Keratinocyte (primary cell): ENCODE data around the gene ACBD4. TPM values are rescaled to one million over a fixed set of nuclear protein-coding genes. Genes with fewer than 3 reads are reported as not detected.
A peak's percentile ranks its signal among the peaks of the same experiment; 100 is the strongest.

ENCODE experiments used
- DNase-seq: peaks from one replicate; pipeline ENCODE4 v3.0.0-alpha.2; 2011; ENCODE audit warnings: low read depth, missing footprints, low spot score
- FAIRE-seq: peaks from 2 replicates; lab custom pipeline; 2011; peaks lifted over from hg19 to GRCh38; lab: Jason Lieb, UNC
- H2AFZ ChIP-seq: 2 replicates; pipeline ENCODE4 v1.6.0; 2012; ENCODE audit warnings: low read length, control low read depth, inconsistent platforms; ENCODE audit not compliant: control insufficient read depth
- H3K27ac ChIP-seq: 2 replicates; pipeline ENCODE4 v1.5.1; 2011; ENCODE audit warnings: low read length; ENCODE audit not compliant: control insufficient read depth, insufficient read depth
- H3K27me3 ChIP-seq: 3 replicates; pipeline ENCODE4 v1.6.0; 2011; ENCODE audit warnings: low read length; ENCODE audit not compliant: control insufficient read depth, insufficient read depth; ENCODE audit errors: extremely low read depth
- H3K36me3 ChIP-seq, 2 experiments: 2 replicates in 1 of 2; 3 replicates in 1 of 2; pipeline ENCODE4 v1.5.1; 2011; ENCODE audit warnings: low read length in 2 of 2, mild to moderate bottlenecking in 1 of 2; ENCODE audit not compliant: control insufficient read depth in 2 of 2, insufficient read depth in 2 of 2; ENCODE audit errors: extremely low read depth in 1 of 2
- H3K4me1 ChIP-seq: 3 replicates; pipeline ENCODE4 v1.5.1; 2011; ENCODE audit warnings: low read length; ENCODE audit not compliant: control insufficient read depth, insufficient read depth; ENCODE audit errors: extremely low read depth
- H3K4me2 ChIP-seq: 3 replicates; pipeline ENCODE4 v1.6.0; 2011; ENCODE audit warnings: low read depth, low read length; ENCODE audit not compliant: control insufficient read depth, insufficient read depth; ENCODE audit errors: extremely low read depth
- H3K4me3 ChIP-seq, 3 experiments: fragments of 200-600 bp in 1 of 3; sonication (generic) in 1 of 3; 2 replicates in 2 of 3; 3 replicates in 1 of 3; pipeline ENCODE4 v1.5.1; 2011 to 2016; ENCODE audit warnings: low read length in 3 of 3, mild to moderate bottlenecking in 3 of 3, control low read depth in 2 of 3, inconsistent platforms in 1 of 3, low read depth in 1 of 3, mixed read lengths in 1 of 3, mixed run types in 1 of 3, moderate library complexity in 1 of 3; ENCODE audit not compliant: control insufficient read depth in 2 of 3, insufficient read depth in 2 of 3; ENCODE audit errors: extremely low read depth in 1 of 3
- H3K79me2 ChIP-seq: 2 replicates; pipeline ENCODE4 v1.6.0; 2012; ENCODE audit warnings: low read length; ENCODE audit not compliant: control insufficient read depth, insufficient read depth
- H3K9ac ChIP-seq: 3 replicates; pipeline ENCODE4 v1.6.0; 2011; ENCODE audit warnings: low read length; ENCODE audit not compliant: control insufficient read depth, insufficient read depth; ENCODE audit errors: extremely low read depth
- H3K9me1 ChIP-seq: 3 replicates; pipeline ENCODE4 v1.6.0; 2011; ENCODE audit warnings: low read length; ENCODE audit not compliant: control insufficient read depth, insufficient read depth; ENCODE audit errors: extremely low read depth
- H3K9me3 ChIP-seq: 2 replicates; pipeline ENCODE4 v1.5.1; 2012; ENCODE audit warnings: low read depth, low read length; ENCODE audit not compliant: control insufficient read depth
- H4K20me1 ChIP-seq: 3 replicates; pipeline ENCODE4 v1.6.0; 2011; ENCODE audit warnings: low read length; ENCODE audit not compliant: control insufficient read depth, insufficient read depth; ENCODE audit errors: extremely low read depth
- CTCF ChIP-seq, 3 experiments: IDR thresholded peaks in 1 of 3; conservative IDR thresholded peaks in 1 of 3; optimal IDR thresholded peaks in 1 of 3; 2 replicates in 2 of 3; 3 replicates in 1 of 3; pipeline versions ENCODE3 to v1.5.1; 2011; ENCODE audit warnings: low read length in 3 of 3, mild to moderate bottlenecking in 3 of 3, moderate library complexity in 2 of 3, control low read depth in 1 of 3, inconsistent platforms in 1 of 3; ENCODE audit not compliant: insufficient read depth in 2 of 3; ENCODE audit errors: extremely low read depth in 1 of 3
- EZH2 ChIP-seq: IDR thresholded peaks from one replicate; pipeline ENCODE4 v1.6.1; 2012; ENCODE audit warnings: inconsistent platforms, mild to moderate bottlenecking, low read length, moderate library complexity
- dilution Hi-C: fragments of 300-500 bp; cut with MboI; formaldehyde crosslinking; loops from one replicate; pipeline ENCODE4 v1.7.0; 2020; ENCODE audit warnings: low sequenced_read_pairs; ENCODE audit not compliant: extremely low pct_ligation_motif_present
- polyA plus RNA-seq, 5 experiments: library from polyadenylated mRNA; depleted of rRNA in 3 of 5; stranded (reverse) in 3 of 5; stranded (forward) in 1 of 5; unstranded in 1 of 5; fragments of >200 nt; gene quantifications; 1 replicate in 1 of 5; 2 replicates in 3 of 5; 3 replicates in 1 of 5; pipeline versions ENCODE4 v1.2.1 to v1.2.3, GENCODE V29; 2011 to 2012; ENCODE audit warnings: missing spikeins in 2 of 5, low read depth in 1 of 5, low replicate concordance in 1 of 5

ACBD4 gene
- polyA plus RNA-seq, 1 donor (not counting 4 experiments of a cell fraction or from before 2014, with no cell fraction given), result 2.6 TPM

GRCh38 chr17:45144199-45145034 lies 8.9 kb downstream of the ACBD4 start:
- FAIRE-seq (no peak), DNase-seq (no peak)
- Histone ChIP-seq H3K9me1 (no peaks in the 10 kb centered on the region), H4K20me1 (no peaks in the 10 kb centered on the region), H3K4me2 (peak overlapping the region; percentile 87), H3K27ac (peak overlapping the region; percentile 61), H3K4me3 (peak overlapping the region in 2 of 3 experiments; percentile 58 to 60), H2AFZ (peak overlapping the region; percentile 67), H3K27me3 (no peaks in the 10 kb centered on the region), H3K79me2 (peaks cover 10% of the 10 kb centered on the region), H3K9ac (peak overlapping the region; percentile 79), H3K9me3 (no peaks in the 10 kb centered on the region), H3K4me1 (peaks cover 27% of the 10 kb centered on the region), H3K36me3 (no peaks in the 10 kb centered on the region)
- dilution Hi-C loops, result no loop called here
- TF ChIP-seq EZH2 (no peak), CTCF (optimal IDR thresholded peaks at IDR 0.05 in 1 of 3, IDR thresholded peaks at IDR 0.05 in 1 of 3, conservative IDR thresholded peaks at IDR 0.05 in 1 of 3; ENCODE audit: extremely low read depth in 1 of 3, insufficient read depth in 2 of 3, low read length in 3 of 3) (no peak)

- Histone ChIP-seq H3K79me2 (peaks cover 16% of the 10 kb centered on the region), H2AFZ (peak overlapping the region; percentile 63), H4K20me1 (peaks cover 4% of the 10 kb centered on the region), H3K27me3 (no peaks in the 10 kb centered on the region), H3K27ac (no peak overlapping the region), H3K36me3 (no peaks in the 10 kb centered on the region), H3K4me1 (peaks cover 27% of the 10 kb centered on the region), H3K9ac (peak overlapping the region; percentile 79), H3K4me2 (peak overlapping the region; percentile 87), H3K4me3 (peak overlapping the region in 1 of 3 experiments; percentile 60), H3K9me3 (no peaks in the 10 kb centered on the region), H3K9me1 (no peaks in the 10 kb centered on the region)
- DNase-seq (no peak), FAIRE-seq (no peak)
- TF ChIP-seq EZH2, result no peak
- no peak for TF ChIP-seq CTCF (optimal IDR thresholded peaks at IDR 0.05 in 1 of 3, IDR thresholded peaks at IDR 0.05 in 1 of 3, conservative IDR thresholded peaks at IDR 0.05 in 1 of 3; ENCODE audit: extremely low read depth in 1 of 3, insufficient read depth in 2 of 3, low read length in 3 of 3)
- dilution Hi-C loops, result no loop called here
Observed at GRCh38 chr17:45145035-45145389, 9.5 kb downstream of the ACBD4 start.
